ENCODE data around the gene CDKN2C. TPM values are rescaled to one million over a fixed set of nuclear protein-coding genes. Genes with fewer than 3 reads are reported as not detected.
A peak's percentile ranks its signal among the peaks of the same experiment; 100 is the strongest.

The CDKN2C gene
- total RNA-seq, 1 experiment from 2014 or later, result 49.2 TPM

- ATAC-seq (no peak), DNase-seq (peak; percentile 57)
- no peaks in the 10 kb centered on the region; the same call in 1 of the 2 replicates for H4K20me1 ChIP-seq (ENCODE audit: low read length)
- H3F3A ChIP-seq (ENCODE audit: low read length, unreplicated experiment), result no peaks in the 10 kb centered on the region
- CTCF ChIA-PET, result no interaction called here
- no TSS peak for BruUV-seq (replicated peaks)
- H3K36me3 ChIP-seq (ENCODE audit: low read depth, low read length), result no peaks in the 10 kb centered on the region
- H3K79me2 ChIP-seq (ENCODE audit: low read length), result peaks cover 87% of the 10 kb centered on the region
- peak overlapping the region; percentile 93 for H3K9ac ChIP-seq (ENCODE audit: low read length)
- intact Hi-C loops (cut with micrococcal nuclease), result no loop called here
- H3K9me2 ChIP-seq (replicated peaks; ENCODE audit: low read length), result no peaks in the 10 kb centered on the region
- TF ChIP-seq CTCF (conservative IDR thresholded peaks at IDR 0.05; ENCODE audit: low read depth, low read length) (no peak), EZH2phosphoT487 (IDR thresholded peaks at IDR 0.05; ENCODE audit: borderline replicate concordance, low read length) (no peak), EZH2 (IDR thresholded peaks at IDR 0.05; ENCODE audit: low read length, unreplicated experiment) (no peak)
- POLR2A ChIA-PET (ENCODE audit: unreplicated experiment), result no interaction called here
- H3K27ac ChIP-seq (ENCODE audit: low read length), result peak overlapping the region; percentile 37
- H3K9me3 ChIP-seq (ENCODE audit: low read length), result no peaks in the 10 kb centered on the region
- H3K4me2 ChIP-seq (ENCODE audit: low read length), result peak overlapping the region; percentile 95
- peak overlapping the region; percentile 63 for H2AFZ ChIP-seq (ENCODE audit: low read length)
- peaks cover 27% of the 10 kb centered on the region for H3K4me1 ChIP-seq (ENCODE audit: insufficient read depth, low read length)
- H3K4me3 ChIP-seq (ENCODE audit: low read length), result peak overlapping the region; percentile 93
- no peaks in the 10 kb centered on the region for H3K27me3 ChIP-seq (ENCODE audit: low read length)
These were observed 4.0 kb downstream of the CDKN2C start for GRCh38 chr1:50973875-50974617.

DNA sequence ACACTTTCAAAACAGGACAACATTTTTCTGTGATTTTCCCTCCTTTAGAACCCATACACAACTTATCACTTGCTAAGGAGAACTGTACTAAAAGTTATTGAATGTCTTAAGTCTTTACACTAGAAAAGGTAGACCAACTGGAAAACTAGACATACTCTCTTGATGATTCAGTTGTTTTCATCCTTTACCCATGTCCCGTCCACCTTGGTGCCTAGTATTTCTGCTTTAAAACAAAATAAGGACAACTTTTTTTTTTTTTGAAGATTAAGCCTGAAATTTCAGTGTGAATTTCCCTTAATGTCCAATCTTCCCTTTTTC lies 4.5 kb downstream of the CDKN2C start:
- TF ChIP-seq EZH2 (IDR thresholded peaks at IDR 0.05; ENCODE audit: low read length, unreplicated experiment) (no peak), CTCF (conservative IDR thresholded peaks at IDR 0.05; ENCODE audit: low read depth, low read length) (no peak), EZH2phosphoT487 (IDR thresholded peaks at IDR 0.05; ENCODE audit: borderline replicate concordance, low read length) (no peak)

DNA sequence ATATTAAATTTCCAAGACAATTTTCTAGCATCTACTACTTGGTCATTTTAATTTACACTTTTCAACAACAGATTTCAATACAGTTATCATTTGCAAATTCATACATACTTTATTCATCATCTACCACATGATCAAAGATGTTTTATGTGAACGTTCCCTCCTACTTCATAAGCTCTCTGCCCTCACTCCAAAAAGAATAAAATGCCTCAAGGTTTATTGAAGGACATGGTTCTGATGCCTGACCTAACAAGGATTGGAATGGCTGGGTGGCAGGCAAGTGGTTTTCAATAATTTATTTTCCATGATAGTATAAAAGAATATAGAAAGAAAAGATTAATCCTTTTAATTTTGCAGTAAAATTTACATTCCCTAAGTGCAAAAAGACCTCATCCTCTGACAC lies 5.4 kb downstream of the CDKN2C start:
- ChIA-PET CTCF (interaction anchor here (1.6 kb wide), 1 partner anchor 102 kb away, joined by 4 read pairs; no protein-coding TSS in a partner anchor), POLR2A (ENCODE audit: unreplicated experiment) (no interaction called here)
- Histone ChIP-seq H2AFZ (ENCODE audit: low read length) (no peak overlapping the region), H3K4me2 (ENCODE audit: low read length) (peak overlapping the region; percentile 90), H3F3A (ENCODE audit: low read length, unreplicated experiment) (no peaks in the 10 kb centered on the region), H3K4me1 (ENCODE audit: insufficient read depth, low read length) (peaks cover 40% of the 10 kb centered on the region), H3K79me2 (ENCODE audit: low read length) (peaks cover 87% of the 10 kb centered on the region), H3K9ac (ENCODE audit: low read length) (peak overlapping the region; percentile 87), H3K9me2 (replicated peaks; ENCODE audit: low read length) (no peaks in the 10 kb centered on the region), H3K36me3 (ENCODE audit: low read depth, low read length) (no peaks in the 10 kb centered on the region), H3K4me3 (ENCODE audit: low read length) (peak overlapping the region; percentile 85), H4K20me1 (ENCODE audit: low read length) (no peaks in the 10 kb centered on the region; the same call in 1 of the 2 replicates), H3K9me3 (ENCODE audit: low read length) (no peaks in the 10 kb centered on the region), H3K27me3 (ENCODE audit: low read length) (no peaks in the 10 kb centered on the region), H3K27ac (ENCODE audit: low read length) (peak overlapping the region; percentile 62; the same call in 1 of the 2 replicates)
- TF ChIP-seq EZH2phosphoT487 (IDR thresholded peaks at IDR 0.05; ENCODE audit: borderline replicate concordance, low read length) (no peak), CTCF (conservative IDR thresholded peaks at IDR 0.05; ENCODE audit: low read depth, low read length) (no peak), EZH2 (IDR thresholded peaks at IDR 0.05; ENCODE audit: low read length, unreplicated experiment) (no peak)
- BruUV-seq (replicated peaks), result no TSS peak
- DNase-seq, result peak; percentile 32
- no peak for ATAC-seq
- intact Hi-C loops (cut with micrococcal nuclease), result no loop called here

More for the DNA sequence above, 4.5 kb downstream of the CDKN2C start:
- no TSS peak for BruUV-seq (replicated peaks)
- no peak for ATAC-seq
- peaks cover 87% of the 10 kb centered on the region for H3K79me2 ChIP-seq (ENCODE audit: low read length)
- peak overlapping the region; percentile 63; the same call in 1 of the 2 replicates for H2AFZ ChIP-seq (ENCODE audit: low read length)
- peak overlapping the region; percentile 37 for H3K27ac ChIP-seq (ENCODE audit: low read length)
- H3K36me3 ChIP-seq (ENCODE audit: low read depth, low read length), result no peaks in the 10 kb centered on the region
- H3K4me3 ChIP-seq (ENCODE audit: low read length), result peak overlapping the region; percentile 93
- no peaks in the 10 kb centered on the region for H3F3A ChIP-seq (ENCODE audit: low read length, unreplicated experiment)
- no peaks in the 10 kb centered on the region for H3K27me3 ChIP-seq (ENCODE audit: low read length)
- H3K4me2 ChIP-seq (ENCODE audit: low read length), result peak overlapping the region; percentile 95
- POLR2A ChIA-PET (ENCODE audit: unreplicated experiment), result no interaction called here
- H4K20me1 ChIP-seq (ENCODE audit: low read length), result no peaks in the 10 kb centered on the region; the same call in 1 of the 2 replicates
- intact Hi-C loops (cut with micrococcal nuclease), result no loop called here
- CTCF ChIA-PET, result no interaction called here
- peak overlapping the region; percentile 93 for H3K9ac ChIP-seq (ENCODE audit: low read length)
- no peaks in the 10 kb centered on the region for H3K9me3 ChIP-seq (ENCODE audit: low read length)
- DNase-seq, result peak; percentile 35
- no peaks in the 10 kb centered on the region for H3K9me2 ChIP-seq (replicated peaks; ENCODE audit: low read length)
- H3K4me1 ChIP-seq (ENCODE audit: insufficient read depth, low read length), result peaks cover 33% of the 10 kb centered on the region
